Measurements from ENCODE around the gene KRTAP25-1. TPM values are rescaled to one million over a fixed set of nuclear protein-coding genes. Genes with fewer than 3 reads are reported as not detected.

Gene KRTAP25-1
- polyA plus RNA-seq, 1 of the 3 experiments (the other 2 are of a cell fraction): not detected

- H3K9me3 ChIP-seq: no peaks in the 10 kb centered on the region
- no peak within 1 kb of the TSS for H3K27ac ChIP-seq (ENCODE audit: low read depth in 2 of 2, low read length in 1 of 2)
- DNase-seq: no peak
- H2AFZ ChIP-seq (ENCODE audit: low read depth): no peak within 1 kb of the TSS
- H3K9me2 ChIP-seq: no peaks in the 10 kb centered on the region
- H3K9ac ChIP-seq: no peak within 1 kb of the TSS
- H3K4me1 ChIP-seq (ENCODE audit: control insufficient read depth in 1 of 2, insufficient read depth in 2 of 2, low read depth in 1 of 2, low read length in 1 of 2): no peaks in the 10 kb centered on the region
- ChIA-PET POLR2A (no interaction called here), CTCF (interaction anchor here (1.1 kb wide), 1 partner anchor 749 kb away, joined by 4 read pairs; no protein-coding TSS in a partner anchor)
- no peaks in the 10 kb centered on the region for H3K27me3 ChIP-seq (ENCODE audit: insufficient read depth)
- TF ChIP-seq FOXJ3 (CRISPR knock-in tag; IDR thresholded peaks at IDR 0.05): no peak
- TF ChIP-seq RFX5 (IDR thresholded peaks at IDR 0.05; ENCODE audit: low read length): no peak
- no peak for TF ChIP-seq GATA2 (CRISPR knock-in tag; IDR thresholded peaks at IDR 0.05)
- no peak for TF ChIP-seq PBX3 (IDR thresholded peaks at IDR 0.05)
- no peak for TF ChIP-seq MAX (IDR thresholded peaks at IDR 0.05; ENCODE audit: low read depth)
- TF ChIP-seq REST (IDR thresholded peaks at IDR 0.05; ENCODE audit: low read depth, low read length): no peak
- no peak for TF ChIP-seq POLR2AphosphoS5 (IDR thresholded peaks at IDR 0.05; ENCODE audit: low read depth, low read length)
- no peak for TF ChIP-seq ZBTB33 (IDR thresholded peaks at IDR 0.05; ENCODE audit: borderline replicate concordance, low read depth)
- TF ChIP-seq RXRA (IDR thresholded peaks at IDR 0.05; ENCODE audit: borderline replicate concordance, low read depth): no peak
- TF ChIP-seq FOXM1 (IDR thresholded peaks at IDR 0.05; ENCODE audit: low read depth): no peak
- no peak for TF ChIP-seq CHD2 (IDR thresholded peaks at IDR 0.05; ENCODE audit: low read length, partially characterized antibody)
- TF ChIP-seq YY1 (IDR thresholded peaks at IDR 0.05; ENCODE audit: low read depth): no peak
- H3K79me2 ChIP-seq (ENCODE audit: insufficient read depth): no peaks in the 10 kb centered on the region
- H3K36me3 ChIP-seq (replicated peaks in 1 of 2; ENCODE audit: control insufficient read depth in 1 of 2, insufficient read depth in 2 of 2, low read length in 1 of 2): no peaks in the 10 kb centered on the region
- no peak within 1 kb of the TSS for H3K4me2 ChIP-seq
- no peaks in the 10 kb centered on the region for H4K20me1 ChIP-seq (ENCODE audit: insufficient read depth)
- H3F3A ChIP-seq (replicated peaks; ENCODE audit: insufficient read depth): no peaks in the 10 kb centered on the region
- H3K4me3 ChIP-seq (ENCODE audit: low read depth in 2 of 2, low read length in 1 of 2): no peak within 1 kb of the TSS
- WGBS (ENCODE audit: low lambda C conversion rate): 6% methylated on average over 4 of the region's 6 CpGs
These were observed 48.0 kb upstream of the KRTAP25-1 start, which contains the start of gene KRTAP27-1 for GRCh38 chr21:30337276-30337744. KRTAP27-1 (minus strand) TSS chr21:30337694; CDS start chr21:30337668, 26 bp downstream.
